CD14-positive monocyte (primary cell): ENCODE data around the gene ZNF492. TPM values are rescaled to one million over a fixed set of nuclear protein-coding genes. Genes with fewer than 3 reads are reported as not detected.

Source experiments
- DNase-seq, 3 donors: peaks; one replicate each; pipeline ENCODE4 v3.0.0-alpha.2; 2011 to 2022
- H2AFZ ChIP-seq: 2 replicates; pipeline ENCODE4 v1.6.0; 2012; ENCODE audit warnings: mild to moderate bottlenecking, low read depth, low read length, inconsistent platforms; ENCODE audit not compliant: insufficient read depth, poor library complexity, severe bottlenecking
- H3K27ac ChIP-seq, 2 donors: 1 replicate in 1 of 2; 2 replicates in 1 of 2; pipeline ENCODE4 v1.5.1; 2012 to 2013; ENCODE audit warnings: low read length in 2 of 2, control low read depth in 1 of 2, inconsistent platforms in 1 of 2, low read depth in 1 of 2, mild to moderate bottlenecking in 1 of 2
- H3K27me3 ChIP-seq, 2 donors: one replicate each; pipeline versions ENCODE4 v1.6.0 to v1.6.1; 2011 to 2013; ENCODE audit warnings: low read length in 2 of 2; ENCODE audit not compliant: control insufficient read depth in 2 of 2, insufficient read depth in 2 of 2
- H3K36me3 ChIP-seq, 2 donors: replicated peaks in 1 of 2; 1 replicate in 1 of 2; 2 replicates in 1 of 2; pipeline versions ENCODE4 v1.5.1 to v1.6.1; 2012 to 2013; ENCODE audit warnings: low read length in 2 of 2, control low read depth in 1 of 2, inconsistent platforms in 1 of 2, mild to moderate bottlenecking in 1 of 2; ENCODE audit not compliant: insufficient read depth in 2 of 2, control insufficient read depth in 1 of 2
- H3K4me1 ChIP-seq, 2 donors: 1 replicate in 1 of 2; 2 replicates in 1 of 2; pipeline versions ENCODE4 v1.5.1 to v1.6.1; 2012 to 2013; ENCODE audit warnings: low read length in 2 of 2, control low read depth in 1 of 2, inconsistent platforms in 1 of 2, mild to moderate bottlenecking in 1 of 2, moderate library complexity in 1 of 2; ENCODE audit not compliant: insufficient read depth in 2 of 2, control insufficient read depth in 1 of 2
- H3K4me2 ChIP-seq: replicated peaks from 2 replicates; pipeline ENCODE3; 2012; ENCODE audit warnings: low read length, moderate library complexity, mild to moderate bottlenecking; ENCODE audit not compliant: poor library complexity, severe bottlenecking; ENCODE audit errors: extremely low read depth
- H3K4me3 ChIP-seq, 3 experiments: fragments of 200-600 bp in 1 of 3; sonication (generic) in 1 of 3; replicated peaks in 1 of 3; 1 replicate in 2 of 3; 2 replicates in 1 of 3; pipeline ENCODE4 v1.5.1; 2011 to 2013; ENCODE audit warnings: low read length in 3 of 3, mild to moderate bottlenecking in 3 of 3, control low read depth in 2 of 3, low read depth in 2 of 3, inconsistent platforms in 1 of 3, moderate library complexity in 1 of 3
- H3K79me2 ChIP-seq: 2 replicates; pipeline ENCODE4 v1.6.0; 2012; ENCODE audit warnings: mild to moderate bottlenecking, control low read depth, inconsistent platforms, low read length, moderate library complexity; ENCODE audit not compliant: insufficient read depth
- H3K9ac ChIP-seq: 2 replicates; pipeline ENCODE4 v1.6.0; 2017; ENCODE audit warnings: low read length, mild to moderate bottlenecking; ENCODE audit not compliant: insufficient read depth, poor library complexity, severe bottlenecking
- H3K9me3 ChIP-seq, 2 donors: replicated peaks in 1 of 2; 1 replicate in 1 of 2; 2 replicates in 1 of 2; pipeline versions ENCODE4 v1.5.1 to v1.6.1; 2012 to 2013; ENCODE audit warnings: low read length in 2 of 2, control low read depth in 1 of 2; ENCODE audit not compliant: control insufficient read depth in 1 of 2, insufficient read depth in 1 of 2
- H4K20me1 ChIP-seq: 2 replicates; pipeline ENCODE4 v1.6.0; 2012; ENCODE audit warnings: mild to moderate bottlenecking, low read length, control low read depth, moderate library complexity; ENCODE audit not compliant: insufficient read depth
- H3K27ac Mint-ChIP-seq, 7 donors: one replicate each; pipeline ENCODE4 v1.8.0; 2020; ENCODE audit warnings: mild to moderate bottlenecking in 7 of 7, mixed read lengths in 7 of 7, moderate library complexity in 6 of 7, inconsistent platforms in 2 of 7
- H3K27me3 Mint-ChIP-seq, 3 donors: one replicate each; pipeline ENCODE4 v1.8.0; 2021 to 2022; ENCODE audit warnings: low read depth in 3 of 3, mild to moderate bottlenecking in 3 of 3, mixed read lengths in 3 of 3, moderate library complexity in 3 of 3, inconsistent platforms in 1 of 3
- H3K36me3 Mint-ChIP-seq, 2 donors: one replicate each; pipeline ENCODE4 v1.8.0; 2020; ENCODE audit warnings: mixed read lengths in 2 of 2, inconsistent platforms in 1 of 2, mild to moderate bottlenecking in 1 of 2
- H3K4me1 Mint-ChIP-seq: one replicate; pipeline ENCODE4 v1.8.0; 2020; ENCODE audit warnings: mild to moderate bottlenecking, mixed read lengths
- H3K4me3 Mint-ChIP-seq, 2 donors: one replicate each; pipeline ENCODE4 v1.8.0; 2020; ENCODE audit warnings: mild to moderate bottlenecking in 2 of 2, mixed read lengths in 2 of 2, moderate library complexity in 1 of 2
- H3K9me3 Mint-ChIP-seq, 7 donors: one replicate each; pipeline ENCODE4 v1.8.0; 2020 to 2022; ENCODE audit warnings: mixed read lengths in 7 of 7, mild to moderate bottlenecking in 6 of 7, moderate library complexity in 6 of 7, inconsistent platforms in 2 of 7
- CTCF ChIP-seq: fragments of 200-600 bp; IDR thresholded peaks from one replicate; pipeline ENCODE4 v1.8.0; 2022; ENCODE audit warnings: antibody characterized with exemption, mild to moderate bottlenecking
- WGBS: methylation state at CpG from one replicate; pipeline ENCODE4 v1.1.5; 2013; ENCODE audit warnings: missing lambda C conversion rate; ENCODE audit not compliant: insufficient coverage; 5-methylcytosine and 5-hydroxymethylcytosine counted together
- intact Hi-C, 2 donors: fragments of 100-400 bp; cut with micrococcal nuclease; formaldehyde crosslinking; loops; one replicate each; pipeline versions ENCODE4 v1.15.0 to v1.15.1; 2023
- polyA plus RNA-seq, 3 donors: library from polyadenylated mRNA; depleted of rRNA in 1 of 3; unstranded in 2 of 3; stranded (reverse) in 1 of 3; fragments of 300-500 nt in 2 of 3; fragments of >200 nt in 1 of 3; fragmentation: Illumina TruSeq in 2 of 3; gene quantifications; 1 replicate in 2 of 3; 2 replicates in 1 of 3; pipeline ENCODE4 v1.2.3, GENCODE V29; 2012 to 2021

Gene ZNF492
- polyA plus RNA-seq, 3 donors, result 0.01 TPM; not detected in 2

- Histone ChIP-seq H3K36me3 (no peaks in the 10 kb centered on the region), H3K27me3 (no peaks in the 10 kb centered on the region), H3K9ac (no peak overlapping the region), H4K20me1 (no peaks in the 10 kb centered on the region), H3K9me3 (peaks cover 87 to 93% of the 10 kb centered on the region in 2 donors), H3K4me1 (no peaks in the 10 kb centered on the region), H2AFZ (no peak overlapping the region), H3K27ac (no peak overlapping the region), H3K4me3 (no peak overlapping the region), H3K79me2 (no peaks in the 10 kb centered on the region), H3K4me2 (no peak overlapping the region)
- no peak overlapping the region for H3K27ac Mint-ChIP-seq
- intact Hi-C loops, result no loop called here
- peaks cover 38 to 96% (median 84%) of the 10 kb centered on the region in 7 donors for H3K9me3 Mint-ChIP-seq
- 67% methylated on average over 2 of the region's 2 CpGs for WGBS
- TF ChIP-seq CTCF, result no peak
- no peak for DNase-seq
- no peaks in the 10 kb centered on the region for H3K36me3 Mint-ChIP-seq
- H3K4me3 Mint-ChIP-seq, result no peak overlapping the region
- H3K27me3 Mint-ChIP-seq, result peaks cover 0 to 5% (median 0%) of the 10 kb centered on the region in 3 donors
- no peaks in the 10 kb centered on the region for H3K4me1 Mint-ChIP-seq
Observed at GRCh38 chr19:22610121-22610520, 24.0 kb upstream of the ZNF492 start.

- Mint-ChIP-seq H3K27ac (no peak overlapping the region), H3K36me3 (no peaks in the 10 kb centered on the region)
- WGBS, result 100% methylated on average over 1 of the region's 1 CpG
Observed at GRCh38 chr19:22612316-22612715, 21.8 kb upstream of the ZNF492 start.

More at GRCh38 chr19:22612316-22612715, 21.8 kb upstream of the ZNF492 start:
- no peaks in the 10 kb centered on the region for H3K79me2 ChIP-seq
- no peak overlapping the region for H3K4me3 ChIP-seq
- peaks cover 87 to 92% of the 10 kb centered on the region in 2 donors for H3K9me3 ChIP-seq
- no peaks in the 10 kb centered on the region for H4K20me1 ChIP-seq
- intact Hi-C loops, result no loop called here
- H3K36me3 ChIP-seq, result no peaks in the 10 kb centered on the region
- Mint-ChIP-seq H3K27me3 (peaks cover 0 to 5% (median 0%) of the 10 kb centered on the region in 3 donors), H3K9me3 (peaks cover 36 to 96% (median 86%) of the 10 kb centered on the region in 7 donors), H3K4me3 (no peak overlapping the region), H3K4me1 (no peaks in the 10 kb centered on the region)
- no peak overlapping the region for H3K9ac ChIP-seq
- H3K27ac ChIP-seq, result no peak overlapping the region
- H2AFZ ChIP-seq, result no peak overlapping the region
- TF ChIP-seq CTCF, result no peak
- no peak for DNase-seq
- H3K4me2 ChIP-seq, result no peak overlapping the region
- H3K27me3 ChIP-seq, result no peaks in the 10 kb centered on the region
- H3K4me1 ChIP-seq, result no peaks in the 10 kb centered on the region
